GM18909 (cell line): ENCODE data around the gene LILRB3.
"Not testable (repeated sequence)": the region's sequence is repeated elsewhere in the genome, so short reads cannot be mapped to it uniquely, and the experiment has no call there.

Experiments used
- ATAC-seq: cut with Tn5 transposase; IDR thresholded peaks from one replicate; pipeline ENCODE4 v1.9.1; 2021; ENCODE audit warnings: mild to moderate bottlenecking; ENCODE audit not compliant: unreplicated experiment, poor library complexity

LILRB3 gene

GRCh38 chr19:54222474-54223276, at the start of gene LILRB3:
Gene LILRB3, minus strand, starts transcription at chr19:54223007. Its CDS starts 31 bp downstream, at chr19:54222976.
- ATAC-seq = not testable (repeated sequence)

GRCh38 chr19:54272181-54272580, 49.4 kb upstream of the LILRB3 start:
- ATAC-seq = not testable (repeated sequence)

GRCh38 chr19:54271587-54271986, 48.8 kb upstream of the LILRB3 start:
- not testable (repeated sequence) for ATAC-seq

- ATAC-seq = no peak
Observed at GRCh38 chr19:54271106-54271505, 48.3 kb upstream of the LILRB3 start.

GRCh38 chr19:54268936-54269335, 46.1 kb upstream of the LILRB3 start:
- no peak for ATAC-seq

GRCh38 chr19:54266133-54266532, 43.3 kb upstream of the LILRB3 start:
- no peak for ATAC-seq

GRCh38 chr19:54262470-54262869, 39.7 kb upstream of the LILRB3 start:
- no peak for ATAC-seq

- no peak for ATAC-seq
Observed at GRCh38 chr19:54262066-54262465, 39.3 kb upstream of the LILRB3 start.

GRCh38 chr19:54257116-54257480, 34.3 kb upstream of the LILRB3 start, which contains the start of gene LILRB5:
Gene LILRB5, minus strand, starts transcription at chr19:54257273. Its CDS starts 80 bp downstream, at chr19:54257193.
- no peak for ATAC-seq

GRCh38 chr19:54256250-54257115, 33.7 kb upstream of the LILRB3 start:
- no peak for ATAC-seq

- ATAC-seq = no peak
Observed at GRCh38 chr19:54255105-54255775, 32.4 kb upstream of the LILRB3 start.

GRCh38 chr19:54254195-54254906, 31.5 kb upstream of the LILRB3 start:
- no peak for ATAC-seq

- ATAC-seq = no peak
Observed at GRCh38 chr19:54253331-54254194, 30.8 kb upstream of the LILRB3 start.

GRCh38 chr19:54252845-54253244, 30.0 kb upstream of the LILRB3 start:
- ATAC-seq = no peak

- ATAC-seq = no peak
Observed at GRCh38 chr19:54252243-54252642, 29.4 kb upstream of the LILRB3 start.

- ATAC-seq = no peak
Observed at GRCh38 chr19:54248016-54248601, 25.3 kb upstream of the LILRB3 start.

GRCh38 chr19:54247106-54247930, 24.5 kb upstream of the LILRB3 start:
- no peak for ATAC-seq

- no peak for ATAC-seq
Observed at GRCh38 chr19:54245936-54246335, 23.1 kb upstream of the LILRB3 start.
